Hematopoietic multipotent progenitor cell treated with erythropoietin and hydrocortisone succinate and interleukin-3 and kit ligand, for 17 days (in vitro differentiated cells): ENCODE measurements around the gene TRIM67.

Experiments used
- DNase-seq: peaks from one replicate; pipeline ENCODE4 v3.0.0-alpha.2; 2015; ENCODE audit warnings: low spot score

The TRIM67 gene

DNA sequence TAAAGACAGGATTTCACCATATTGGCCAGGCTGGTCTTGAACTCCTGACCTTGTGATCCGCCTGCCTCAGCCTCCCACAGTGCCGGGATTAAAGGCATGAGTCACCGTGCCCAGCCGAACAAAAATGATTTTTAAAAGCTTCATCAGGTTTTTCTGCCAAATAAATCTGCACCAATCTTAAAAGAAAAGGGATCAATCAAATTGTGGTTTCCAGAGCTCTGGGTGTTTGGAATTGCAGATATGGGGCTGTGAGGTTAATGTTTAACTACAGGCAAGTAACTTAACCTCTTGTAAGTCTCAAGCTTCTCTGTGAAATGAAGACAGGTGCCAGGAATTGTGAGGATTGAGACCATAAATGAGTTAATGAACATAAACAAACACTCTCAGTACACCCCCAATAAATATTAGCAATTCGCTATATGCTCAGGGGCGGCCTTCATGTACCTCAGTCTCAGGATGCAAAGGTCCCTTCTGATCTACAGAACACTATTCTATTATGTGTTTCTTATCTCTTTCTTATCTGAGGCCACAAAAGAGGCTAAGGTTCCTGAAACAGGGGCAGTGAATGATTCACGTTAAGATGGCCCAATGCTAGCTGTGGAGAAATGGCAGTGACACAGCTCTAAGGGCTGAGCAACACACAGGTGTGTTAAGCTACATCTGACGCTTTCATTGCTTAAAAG, 72.0 kb downstream of the TRIM67 start:
- DNase-seq = no peak

DNA sequence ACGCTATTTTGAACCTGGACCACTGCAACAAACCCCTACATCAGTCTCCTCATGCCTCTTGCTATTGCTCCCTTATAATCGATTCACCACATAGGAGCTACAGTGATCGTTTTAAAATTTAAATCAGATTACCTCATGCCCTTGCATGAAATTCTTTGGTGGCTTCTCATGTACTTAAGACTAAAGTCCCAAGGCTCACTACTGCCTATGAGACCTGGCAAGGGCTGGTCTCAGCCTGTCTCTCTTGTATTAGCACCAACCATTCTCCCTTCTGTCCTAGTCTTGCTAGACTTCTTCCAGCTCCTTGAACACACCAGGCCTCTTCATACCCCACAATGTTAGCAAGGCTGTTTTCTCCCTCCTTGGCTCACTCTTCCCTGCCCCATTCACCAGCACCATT, 72.6 kb downstream of the TRIM67 start:
- DNase-seq = no peak

DNA sequence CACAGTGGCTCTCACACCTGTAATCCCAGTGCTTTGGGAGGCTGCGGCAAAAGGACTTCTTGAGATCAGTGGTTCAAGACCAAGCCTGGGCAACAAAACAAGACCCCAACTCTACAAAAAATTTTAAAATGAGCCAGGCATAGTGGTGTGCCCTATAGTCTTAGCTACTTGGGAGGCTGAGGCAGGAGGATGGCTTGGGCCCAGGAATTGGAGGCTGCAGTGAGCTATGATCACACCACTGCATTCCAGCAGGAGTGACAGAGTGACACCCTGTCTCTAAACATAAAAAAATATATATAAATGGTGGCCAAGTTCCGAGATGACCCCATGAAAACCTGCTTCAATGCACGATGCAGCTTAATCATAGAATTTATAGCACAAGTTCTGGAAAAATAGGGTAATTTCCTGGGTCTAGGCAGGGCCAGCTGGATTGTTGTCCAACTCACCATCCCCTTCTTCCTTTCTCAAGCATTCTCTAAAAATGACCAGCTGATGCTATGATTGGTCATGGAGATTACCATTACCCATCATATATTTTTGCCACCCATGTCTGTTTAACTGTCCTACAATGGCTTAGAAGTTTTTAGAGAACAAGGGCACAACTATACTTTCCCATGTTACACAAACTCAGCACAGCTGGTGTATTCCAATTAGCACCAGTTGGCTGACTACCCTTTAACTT, 73.8 kb downstream of the TRIM67 start:
- no peak for DNase-seq

DNA sequence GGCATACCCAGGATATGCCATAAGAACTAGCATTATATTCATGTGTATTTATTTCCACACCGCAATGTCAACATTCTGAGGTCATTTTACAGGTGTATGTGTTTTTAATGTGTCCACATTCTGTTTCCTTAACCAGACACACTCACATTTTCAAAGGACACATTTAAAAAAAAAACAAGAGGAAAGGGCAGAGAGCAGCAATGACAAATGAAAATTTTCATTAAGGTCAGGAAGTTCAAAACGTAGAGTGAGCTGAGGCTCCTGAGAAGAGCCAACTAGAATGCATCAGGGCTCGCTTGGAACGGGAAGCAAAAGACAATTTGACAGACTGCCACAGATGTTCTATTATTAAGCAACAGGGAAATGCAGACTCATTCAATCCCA, 74.3 kb downstream of the TRIM67 start:
- no peak for DNase-seq

DNA sequence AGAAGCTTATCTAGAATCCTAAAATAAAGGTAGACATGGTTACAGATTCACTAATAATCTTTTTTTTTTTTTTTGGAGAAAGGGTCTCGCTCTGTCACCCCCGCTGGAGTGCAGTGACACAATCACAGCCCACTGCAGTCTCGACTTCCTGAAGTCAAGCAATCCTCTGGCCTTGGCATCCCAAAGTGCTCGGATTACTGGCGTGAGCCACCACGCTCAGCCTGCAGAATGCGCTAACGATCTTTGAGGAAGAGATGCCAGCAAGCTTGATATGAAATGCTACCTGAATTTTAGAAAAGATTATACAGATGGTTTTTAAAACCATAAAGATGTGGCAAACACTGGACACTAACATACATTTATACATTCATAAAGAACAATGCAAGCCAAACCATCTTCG, 75.1 kb downstream of the TRIM67 start:
- no peak for DNase-seq

DNA sequence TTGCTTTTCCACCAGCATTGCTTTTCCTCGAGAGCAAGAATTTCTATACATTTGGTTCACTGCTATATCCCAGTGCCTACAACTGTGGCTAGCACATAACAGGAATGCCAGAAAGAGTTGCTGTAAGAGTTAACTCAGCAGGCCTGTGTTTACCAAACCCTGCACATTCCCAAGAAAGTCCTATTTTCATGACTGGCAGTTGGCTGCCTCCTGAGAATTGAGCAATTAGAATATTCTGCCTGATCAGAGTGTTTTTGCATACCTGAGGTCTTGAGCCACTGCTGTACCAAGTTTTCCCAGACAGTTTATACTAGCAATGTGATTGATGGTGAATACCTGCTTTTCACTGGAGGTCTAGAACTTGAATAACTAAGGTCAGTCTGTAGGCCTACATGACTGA, 76.4 kb downstream of the TRIM67 start:
- no peak for DNase-seq

DNA sequence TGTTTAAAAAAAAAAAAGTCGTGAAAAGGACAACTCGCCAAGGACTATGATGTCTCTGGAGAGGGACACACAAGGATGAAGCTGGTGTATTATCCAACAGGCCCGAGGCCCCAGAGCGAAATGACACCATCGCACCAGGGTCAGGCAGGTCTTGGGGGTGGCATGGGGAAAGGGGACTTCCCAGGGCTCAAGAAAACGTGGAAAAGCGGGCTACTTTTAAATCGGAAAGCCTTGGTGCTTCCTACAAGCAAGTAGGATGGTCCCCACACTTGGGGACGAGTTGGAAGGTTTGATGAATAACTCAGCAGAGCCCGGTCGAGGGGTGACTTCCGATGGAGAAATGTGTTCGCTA, 78.6 kb downstream of the TRIM67 start:
- DNase-seq = no peak

DNA sequence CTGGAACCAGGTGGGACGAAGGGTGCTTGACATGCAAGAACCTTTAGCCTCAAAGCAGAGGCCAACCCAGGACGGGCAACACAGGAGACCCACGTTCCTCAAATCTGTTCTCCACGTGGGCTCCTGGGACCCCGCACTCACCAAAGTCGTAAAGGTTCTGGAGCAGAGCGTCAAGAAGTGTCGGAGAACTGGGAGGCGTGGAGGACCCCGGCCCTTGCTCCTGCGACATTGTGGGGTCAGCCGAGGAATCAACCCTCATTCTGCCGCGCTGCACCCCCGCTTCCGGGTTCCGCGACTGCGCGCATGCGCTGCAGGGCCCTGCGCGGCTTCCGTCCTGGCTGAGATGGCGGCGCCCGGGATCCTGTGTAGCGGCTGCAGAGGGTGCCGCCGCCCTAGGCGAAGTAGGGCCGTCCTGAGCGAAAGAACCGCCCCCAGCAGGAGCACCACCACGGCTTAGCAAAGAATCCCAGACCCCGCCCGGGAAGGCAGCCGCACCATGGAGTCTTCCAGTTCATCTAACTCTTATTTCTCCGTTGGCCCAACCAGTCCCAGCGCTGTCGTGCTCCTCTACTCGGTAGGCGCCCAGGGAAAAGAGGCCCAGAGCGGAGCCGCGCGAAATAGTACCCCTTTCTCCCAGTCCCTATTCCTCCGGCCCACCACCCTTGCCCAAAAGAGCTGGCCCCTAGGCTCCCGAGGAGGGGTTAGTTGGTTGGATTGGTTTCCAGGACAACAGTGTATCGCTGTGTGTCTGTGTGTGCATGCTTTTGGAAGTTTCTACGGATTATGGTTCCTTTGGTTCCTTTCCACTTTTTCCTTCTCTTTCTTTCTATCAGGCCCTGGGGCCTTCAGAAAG, 79.3 kb downstream of the TRIM67 start, which contains the start of gene GNPAT:
GNPAT (plus strand) TSS at position 330 of the 853 bp plus-strand sequence; CDS start at position 497, 167 bp downstream.
- DNase-seq = peak; percentile 92

DNA sequence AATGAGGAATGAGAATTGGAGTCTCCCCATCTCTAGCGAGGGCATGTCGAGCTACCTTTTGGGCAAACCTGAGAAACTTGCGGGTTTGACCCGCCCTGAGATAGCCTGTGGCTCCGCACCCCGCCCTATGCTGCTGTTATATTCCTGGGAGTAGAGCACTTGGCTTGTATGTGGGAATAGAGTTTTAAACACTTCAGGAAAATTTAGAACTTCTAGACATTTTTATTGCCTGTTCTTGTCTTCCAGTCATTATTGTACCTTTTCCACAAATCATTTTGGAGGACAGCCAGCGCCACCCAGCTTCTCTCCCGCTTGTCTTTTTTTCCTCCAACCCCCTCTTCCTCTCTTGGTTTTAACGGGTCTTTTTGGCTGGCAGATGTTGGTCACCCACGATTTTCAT, 79.9 kb downstream of the TRIM67 start:
- peak; percentile 46 for DNase-seq

DNA sequence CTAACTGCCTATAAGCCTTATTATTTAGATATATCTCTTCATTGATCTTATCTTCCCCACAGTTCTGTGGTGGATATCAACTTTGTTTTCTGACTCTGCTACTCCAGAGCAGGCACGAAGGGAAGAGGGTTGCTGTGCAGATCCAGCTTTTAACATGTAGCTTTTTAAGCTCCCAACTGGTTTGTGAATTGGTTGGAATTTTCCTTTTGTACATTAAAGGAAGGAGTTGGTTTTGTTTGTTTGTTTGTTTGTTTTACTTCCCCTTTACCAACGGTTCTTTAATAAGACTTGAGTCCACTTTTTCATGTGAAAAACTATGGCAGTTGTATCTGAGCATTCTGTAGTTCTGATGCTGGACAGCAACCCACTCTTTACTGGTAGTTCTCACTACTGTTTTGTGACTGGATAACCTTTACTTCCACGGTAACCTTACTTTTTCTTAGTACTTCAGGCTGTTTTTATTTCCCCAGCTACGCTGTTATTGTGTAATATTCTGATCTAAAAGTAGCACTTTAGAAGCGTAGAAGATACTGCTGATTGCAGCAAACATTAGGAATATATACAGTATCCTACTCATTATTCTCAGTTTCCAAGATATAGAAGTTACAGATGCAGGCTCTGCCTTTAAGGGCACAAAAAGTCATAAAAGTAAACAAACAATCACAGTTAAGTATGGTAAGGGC, 80.8 kb downstream of the TRIM67 start:
- peak; percentile 15 for DNase-seq

DNA sequence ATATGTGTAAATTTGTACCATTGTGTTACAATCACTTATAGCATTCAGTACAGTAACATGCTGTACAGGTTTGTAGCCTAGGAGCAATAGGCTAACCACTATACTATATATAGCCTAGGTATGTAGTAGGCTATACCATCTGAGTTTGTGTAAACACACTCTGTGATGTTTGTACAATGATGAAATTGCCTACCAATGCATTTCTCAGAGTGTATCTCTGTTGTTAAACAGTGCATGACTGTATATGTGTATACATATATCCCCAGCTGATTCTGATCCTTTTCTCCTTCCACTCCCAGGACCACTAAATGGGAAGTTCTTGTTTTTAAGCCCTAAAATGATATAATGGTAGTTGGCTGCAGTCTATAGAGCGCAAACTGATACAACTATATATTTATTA, 86.9 kb downstream of the TRIM67 start:
- DNase-seq = no peak

DNA sequence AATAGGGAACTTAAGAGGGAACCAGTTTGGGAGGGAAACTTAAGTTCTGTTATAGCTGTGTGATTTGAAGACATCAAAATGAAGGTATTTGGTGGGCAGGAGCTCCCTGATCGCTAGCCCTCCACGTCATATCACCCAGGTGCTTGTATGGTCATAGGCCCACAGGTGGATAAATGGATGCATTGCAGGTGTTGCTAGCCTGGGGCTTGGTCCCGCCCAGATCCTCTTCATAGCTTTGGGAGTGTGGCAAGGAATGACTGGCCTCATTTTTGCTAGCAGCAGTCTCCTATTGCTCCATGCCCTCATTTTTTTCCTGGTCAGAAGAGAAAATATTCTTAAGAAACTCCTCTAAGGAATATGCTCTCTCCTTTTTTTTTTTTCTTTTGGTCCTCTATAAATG, 90.5 kb downstream of the TRIM67 start:
- no peak for DNase-seq

DNA sequence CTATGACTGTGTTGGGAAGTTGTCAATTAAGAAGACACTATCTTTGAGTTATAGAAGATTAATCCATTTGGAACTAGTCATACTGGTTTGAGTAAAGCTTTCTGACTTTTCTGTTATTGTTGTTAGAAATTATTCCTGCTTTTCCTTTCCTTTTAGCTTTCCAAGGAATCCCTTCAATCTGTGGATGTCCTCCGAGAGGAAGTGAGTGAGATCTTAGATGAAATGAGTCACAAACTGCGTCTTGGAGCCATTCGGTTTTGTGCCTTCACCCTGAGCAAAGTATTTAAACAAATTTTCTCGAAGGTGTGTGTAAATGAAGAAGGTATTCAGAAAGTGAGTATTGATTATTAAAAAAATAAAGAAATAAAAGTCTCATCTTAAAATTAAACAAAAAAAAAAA, 98.5 kb downstream of the TRIM67 start:
- DNase-seq = no peak

DNA sequence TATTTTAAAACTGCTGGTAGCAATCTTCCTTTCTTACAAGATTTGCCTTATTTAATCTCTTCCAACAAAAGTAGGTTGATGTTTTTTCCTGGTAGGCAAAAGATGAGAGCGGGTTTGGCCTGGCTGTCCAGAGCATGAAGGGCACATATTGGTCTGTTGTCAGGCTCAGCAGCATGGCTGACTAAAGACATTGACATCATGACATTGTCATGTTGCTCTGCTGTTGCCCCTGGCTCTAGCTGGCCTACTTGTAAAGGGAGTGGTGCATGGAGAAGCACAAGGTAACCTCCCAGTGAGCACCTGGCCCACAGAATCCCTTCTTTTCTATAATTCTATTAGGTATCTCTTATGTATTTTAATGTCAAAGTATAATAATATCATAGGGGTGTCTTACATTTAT, 102.8 kb downstream of the TRIM67 start:
- no peak for DNase-seq

DNA sequence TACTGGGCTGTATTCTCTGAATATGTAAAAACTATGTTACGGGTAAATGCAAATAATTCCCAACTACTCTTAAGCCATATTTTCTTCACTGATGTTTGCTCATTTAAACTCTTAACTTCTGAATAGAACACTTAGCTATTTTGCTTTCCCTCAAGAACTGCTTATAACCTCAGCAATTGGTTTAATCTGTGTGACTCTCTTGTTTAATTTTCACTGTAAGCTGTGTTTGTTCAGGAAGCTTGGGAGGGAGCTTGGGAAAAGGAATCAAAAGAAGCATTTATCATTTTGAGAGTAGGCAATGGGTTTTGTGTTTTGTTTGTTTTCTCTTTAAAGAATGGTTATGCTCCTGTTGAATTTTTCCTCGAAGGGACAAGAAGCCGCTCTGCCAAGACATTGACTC, 103.5 kb downstream of the TRIM67 start:
- no peak for DNase-seq

DNA sequence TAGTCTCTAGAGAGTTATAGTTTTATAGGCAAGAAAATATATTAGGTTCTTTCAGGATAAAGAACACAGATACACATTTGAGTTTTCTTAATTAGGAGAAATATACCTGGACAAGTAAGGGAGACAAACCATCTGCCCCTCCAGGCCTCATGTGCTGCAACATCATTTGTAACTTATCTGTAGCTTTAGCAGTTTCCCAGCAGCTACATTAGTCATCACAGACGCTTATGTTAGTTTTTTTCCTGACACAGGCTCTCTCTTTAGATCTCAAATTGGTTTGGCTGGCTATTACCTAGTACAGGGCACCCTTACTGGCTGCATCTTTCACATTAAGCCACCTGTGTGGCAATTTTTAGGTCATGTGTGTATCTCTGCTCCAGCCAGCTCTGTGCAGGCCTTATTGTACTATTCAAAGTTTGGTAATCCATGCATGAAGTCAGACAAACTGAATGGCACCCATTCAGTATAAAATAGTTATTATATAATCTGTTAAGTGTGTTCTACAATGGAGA, 105.0 kb downstream of the TRIM67 start:
- DNase-seq = no peak
